Colonic mucosa (tissue), 4 donors: ENCODE results near the gene ABCC2. TPM values are rescaled to one million over a fixed set of nuclear protein-coding genes. Genes with fewer than 3 reads are reported as not detected.

ENCODE experiments used
- DNase-seq: peaks from one replicate; pipeline ENCODE4 v3.0.0-alpha.2; 2020
- H3K27ac ChIP-seq: fragments of 200-600 bp; one replicate; pipeline ENCODE4 v1.8.0; 2021
- H3K27me3 ChIP-seq: fragments of 200-600 bp; one replicate; pipeline ENCODE4 v1.8.0; 2021
- H3K36me3 ChIP-seq: fragments of 200-600 bp; one replicate; pipeline ENCODE4 v1.8.0; 2021
- H3K4me1 ChIP-seq: fragments of 200-600 bp; one replicate; pipeline ENCODE4 v1.8.0; 2021; ENCODE audit warnings: mild to moderate bottlenecking
- H3K4me3 ChIP-seq: fragments of 200-600 bp; one replicate; pipeline ENCODE4 v1.8.0; 2021
- H3K9ac ChIP-seq, 2 donors: one replicate each; pipeline ENCODE4 v1.7.0; 2013; ENCODE audit warnings: control low read depth in 2 of 2, low read depth in 2 of 2, low read length in 2 of 2
- H3K9me3 ChIP-seq: fragments of 200-600 bp; one replicate; pipeline ENCODE4 v1.8.0; 2021
- CTCF ChIP-seq: fragments of 200-600 bp; IDR thresholded peaks from one replicate; pipeline ENCODE4 v1.8.0; 2022; ENCODE audit warnings: antibody characterized with exemption, mild to moderate bottlenecking
- intact Hi-C: fragments of 100-400 bp; cut with DNase I; formaldehyde crosslinking; loops from one replicate; pipeline ENCODE4 v1.14.1; 2022
- total RNA-seq, 2 donors: library from RNA; stranded (reverse); fragmentation: NEBNext Ultra II Directional in 1 of 2; extraction: Animal tissue kit (Norgen Biotek cat#: 25700) in 1 of 2; gene quantifications; one replicate each; pipeline ENCODE4 v1.2.1, GENCODE V29; 2021
- donor health status: healthy.
- donor health status: DM: no; HTN: no; CAD: no.
- donor health status: DM: no; HTN: no; CAD: no.

Gene ABCC2
- total RNA-seq, 2 donors from 2014 or later = 0.45 to 0.72 TPM

- Histone ChIP-seq H3K9ac (no peak overlapping the region), H3K36me3 (no peaks in the 10 kb centered on the region), H3K4me3 (no peak overlapping the region), H3K4me1 (no peaks in the 10 kb centered on the region), H3K9me3 (no peaks in the 10 kb centered on the region), H3K27me3 (no peaks in the 10 kb centered on the region), H3K27ac (no peak overlapping the region)
- intact Hi-C loops = no loop called here
- TF ChIP-seq CTCF = no peak
- no peak for DNase-seq
Measured at GRCh38 chr10:99775850-99776249, 6.6 kb upstream of the ABCC2 start.

GRCh38 chr10:99777918-99778714 lies 4.3 kb upstream of the ABCC2 start:
- H3K9me3 ChIP-seq = no peaks in the 10 kb centered on the region
- intact Hi-C loops = no loop called here
- H3K27ac ChIP-seq = no peak overlapping the region
- DNase-seq = no peak
- no peaks in the 10 kb centered on the region for H3K27me3 ChIP-seq
- TF ChIP-seq CTCF = no peak
- no peaks in the 10 kb centered on the region for H3K36me3 ChIP-seq
- no peak overlapping the region for H3K4me3 ChIP-seq
- H3K4me1 ChIP-seq = no peaks in the 10 kb centered on the region
- H3K9ac ChIP-seq = no peak overlapping the region

GRCh38 chr10:99779335-99779734 lies 3.1 kb upstream of the ABCC2 start:
- no peak overlapping the region for H3K9ac ChIP-seq
- H3K9me3 ChIP-seq = no peaks in the 10 kb centered on the region
- intact Hi-C loops = no loop called here
- no peaks in the 10 kb centered on the region for H3K4me1 ChIP-seq
- no peak for TF ChIP-seq CTCF
- H3K27me3 ChIP-seq = no peaks in the 10 kb centered on the region
- H3K36me3 ChIP-seq = no peaks in the 10 kb centered on the region
- DNase-seq = no peak
- H3K4me3 ChIP-seq = no peak overlapping the region
- peak overlapping the region; percentile 15 for H3K27ac ChIP-seq

GRCh38 chr10:99781734-99782429 lies 558 bp upstream of the ABCC2 start:
- H3K36me3 ChIP-seq = no peaks in the 10 kb centered on the region
- TF ChIP-seq CTCF = no peak
- intact Hi-C loops = no loop called here

GRCh38 chr10:99784016-99784726 lies 1.7 kb downstream of the ABCC2 start:
- Histone ChIP-seq H3K4me1 (no peaks in the 10 kb centered on the region), H3K27ac (no peak overlapping the region), H3K36me3 (no peaks in the 10 kb centered on the region), H3K27me3 (no peaks in the 10 kb centered on the region), H3K4me3 (no peak overlapping the region), H3K9me3 (no peaks in the 10 kb centered on the region), H3K9ac (no peak overlapping the region)
- DNase-seq = no peak
- TF ChIP-seq CTCF = no peak
- intact Hi-C loops = no loop called here

More at GRCh38 chr10:99781734-99782429, 558 bp upstream of the ABCC2 start:
- H3K4me1 ChIP-seq = no peaks in the 10 kb centered on the region
- H3K27ac ChIP-seq = no peak overlapping the region
- no peaks in the 10 kb centered on the region for H3K27me3 ChIP-seq
- no peaks in the 10 kb centered on the region for H3K9me3 ChIP-seq
- H3K4me3 ChIP-seq = no peak overlapping the region
- DNase-seq = no peak
- H3K9ac ChIP-seq = no peak overlapping the region
